ENCODE results near the gene FBXO22. TPM values are rescaled to one million over a fixed set of nuclear protein-coding genes. Genes with fewer than 3 reads are reported as not detected.

Gene FBXO22
- total and polyA plus RNA-seq, 2 of the 8 experiments (the other 6 are each of a cell fraction or from before 2014, with no cell fraction given) = 33.2 to 67.3 TPM

DNA sequence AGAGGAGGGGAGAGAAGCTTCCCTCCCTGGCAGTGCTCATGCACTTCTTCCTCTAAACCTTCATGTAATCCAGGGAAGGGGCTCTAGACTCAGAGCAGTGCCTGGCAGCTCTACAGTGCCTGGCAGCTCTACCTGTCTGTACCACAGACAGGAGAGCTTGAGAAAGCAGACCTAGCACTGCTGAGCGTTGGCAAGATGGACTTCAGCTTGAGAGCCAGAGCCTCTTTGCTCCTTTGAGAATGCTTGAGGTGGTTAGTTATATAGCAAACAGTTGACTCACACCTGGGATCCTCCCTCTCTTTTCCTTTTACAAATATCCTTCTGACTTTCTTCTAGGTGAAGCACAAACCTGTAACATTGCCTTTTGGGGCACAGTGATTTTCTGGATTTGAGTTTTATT lies 20.9 kb downstream of the FBXO22 start (continued):
- no peak for TF ChIP-seq CEBPB (IDR thresholded peaks at IDR 0.05; ENCODE audit: low read depth, low read length)
- TF ChIP-seq CTBP2 (IDR thresholded peaks at IDR 0.05; ENCODE audit: borderline replicate concordance, insufficient read depth, insufficient read length, low read length) = no peak
- no peak for TF ChIP-seq CBX8 (IDR thresholded peaks at IDR 0.05; ENCODE audit: borderline replicate concordance, low read depth, low read length)
- TF ChIP-seq ZNF274 (IDR thresholded peaks at IDR 0.05; ENCODE audit: borderline replicate concordance, extremely low read depth, low read length) = no peak
- TF ChIP-seq YY1 (IDR thresholded peaks at IDR 0.05; ENCODE audit: low read depth, low read length) = no peak
- no peak for TF ChIP-seq SP4 (IDR thresholded peaks at IDR 0.05; ENCODE audit: low read length)
- no peak for TF ChIP-seq RBBP5 (IDR thresholded peaks at IDR 0.05; ENCODE audit: borderline replicate concordance, low read depth, low read length)
